HepG2 (cell line): ENCODE measurements around the gene ANKFY1. TPM values are rescaled to one million over a fixed set of nuclear protein-coding genes. Genes with fewer than 3 reads are reported as not detected.

Source experiments
- DMAP1 ChIP-seq: IDR thresholded peaks from 2 replicates; pipeline ENCODE4 v1.6.1; 2016
- EZH2 ChIP-seq: conservative IDR thresholded peaks from 2 replicates; pipeline ENCODE4 v1.6.1; 2012; ENCODE audit warnings: mild to moderate bottlenecking, low read depth, low read length, moderate library complexity
- FOXA3 ChIP-seq: IDR thresholded peaks from 2 replicates; pipeline ENCODE4 v1.6.1; 2016; ENCODE audit warnings: missing genetic modification reagents, missing compliant biosample characterization
- HNF4G ChIP-seq, 2 experiments: sonication (generic) in 1 of 2; formaldehyde crosslinking in 1 of 2; IDR thresholded peaks; 2 replicates each; pipeline versions ENCODE4 v1.4.0 to v1.6.1; 2011 to 2020; ENCODE audit warnings: borderline replicate concordance in 2 of 2, low read depth in 2 of 2, mild to moderate bottlenecking in 2 of 2, low read length in 1 of 2, missing genetic modification reagents in 1 of 2, moderate library complexity in 1 of 2
- IRF2 ChIP-seq: IDR thresholded peaks from 2 replicates; pipeline ENCODE4 v1.6.1; 2018; ENCODE audit warnings: missing genetic modification reagents, missing compliant biosample characterization
- JUNB ChIP-seq: sonication (generic); formaldehyde crosslinking; IDR thresholded peaks from 2 replicates; pipeline ENCODE4 v1.8.0; 2022; ENCODE audit warnings: missing genetic modification reagents, mild to moderate bottlenecking, borderline replicate concordance
- KLF15 ChIP-seq: sonication (generic); formaldehyde crosslinking; IDR thresholded peaks from 2 replicates; pipeline ENCODE4 v1.8.1; 2023; ENCODE audit warnings: borderline replicate concordance, mild to moderate bottlenecking, inconsistent platforms, missing genetic modification reagents, mixed read lengths
- NBN ChIP-seq: fragments of 450-650 bp; conservative IDR thresholded peaks from 2 replicates; pipeline ENCODE4 v1.6.1; 2017
- POLR2A ChIP-seq, 2 experiments: IDR thresholded peaks; 2 replicates each; pipeline ENCODE4 v1.6.1; 2011; ENCODE audit warnings: low read depth in 2 of 2, low read length in 2 of 2, mild to moderate bottlenecking in 1 of 2, moderate library complexity in 1 of 2; ENCODE audit not compliant: insufficient read depth in 1 of 2
- PPARG ChIP-seq: conservative IDR thresholded peaks from 2 replicates; pipeline ENCODE4 v1.6.1; 2016; ENCODE audit warnings: missing biosample characterization, missing genetic modification reagents
- ZC3H4 ChIP-seq: sonication (generic); formaldehyde crosslinking; IDR thresholded peaks from 2 replicates; pipeline ENCODE4 v1.4.0; 2020; ENCODE audit warnings: missing genetic modification reagents, borderline replicate concordance
- ZNF24 ChIP-seq: fragments of 450-650 bp; IDR thresholded peaks from 2 replicates; pipeline ENCODE4 v1.6.1; 2017; ENCODE audit warnings: antibody characterized with exemption, mild to moderate bottlenecking
- ZNF383 ChIP-seq: sonication (generic); formaldehyde crosslinking; IDR thresholded peaks from 2 replicates; pipeline ENCODE4 v1.4.0; 2020; ENCODE audit warnings: missing genetic modification reagents, mild to moderate bottlenecking, borderline replicate concordance
- ZNF446 ChIP-seq: sonication (generic); formaldehyde crosslinking; IDR thresholded peaks from 2 replicates; pipeline ENCODE4 v1.5.0; 2020; ENCODE audit warnings: mild to moderate bottlenecking, missing genetic modification reagents
- ZNF562 ChIP-seq: sonication (generic); formaldehyde crosslinking; IDR thresholded peaks from 2 replicates; pipeline ENCODE4 v1.8.0; 2022; ENCODE audit warnings: missing genetic modification reagents, borderline replicate concordance
- ZNF614 ChIP-seq: IDR thresholded peaks from 2 replicates; pipeline ENCODE4 v1.6.1; 2018; ENCODE audit warnings: missing biosample characterization, missing genetic modification reagents, inconsistent platforms, borderline replicate concordance
- polyA plus RNA-seq, 8 experiments: library from polyadenylated mRNA; depleted of rRNA in 3 of 8; stranded (reverse) in 7 of 8; unstranded in 1 of 8; fragments of >200 nt; fragmentation: Illumina TruSeq in 4 of 8; extraction: Trizol in 4 of 8; gene quantifications; 2 replicates each; pipeline versions ENCODE4 v1.2.1 to v1.2.3, GENCODE V29; 2011 to 2016; ENCODE audit warnings: low read depth in 4 of 8, missing spikeins in 1 of 8, mixed read lengths in 1 of 8; ENCODE audit not compliant: insufficient read depth in 1 of 8
- total RNA-seq, 5 experiments: library from RNA; depleted of rRNA; stranded (reverse); fragments of >200 nt; fragmentation: Illumina TruSeq; extraction: Trizol; gene quantifications; 2 replicates each; pipeline ENCODE4 v1.2.3, GENCODE V29; 2016; ENCODE audit warnings: low read depth in 1 of 5
- TF ChIP-seq, protein P1 (sequence below): sonication (generic); formaldehyde crosslinking; IDR thresholded peaks from 2 replicates; pipeline ENCODE4 v1.4.0; 2020; ENCODE audit warnings: missing genetic modification reagents
- TF ChIP-seq, protein P2 (sequence below): sonication (generic); formaldehyde crosslinking; IDR thresholded peaks from 2 replicates; pipeline ENCODE4 v1.5.0; 2020; ENCODE audit warnings: missing genetic modification reagents
- TF ChIP-seq, protein P3 (sequence below): IDR thresholded peaks from 2 replicates; pipeline ENCODE4 v1.6.1; 2018; ENCODE audit warnings: missing genetic modification reagents

The ANKFY1 gene
- total and polyA plus RNA-seq, 2 of the 13 experiments (the other 11 are each of a cell fraction or from before 2014, with no cell fraction given) = 11.9 to 16.8 TPM

DNA sequence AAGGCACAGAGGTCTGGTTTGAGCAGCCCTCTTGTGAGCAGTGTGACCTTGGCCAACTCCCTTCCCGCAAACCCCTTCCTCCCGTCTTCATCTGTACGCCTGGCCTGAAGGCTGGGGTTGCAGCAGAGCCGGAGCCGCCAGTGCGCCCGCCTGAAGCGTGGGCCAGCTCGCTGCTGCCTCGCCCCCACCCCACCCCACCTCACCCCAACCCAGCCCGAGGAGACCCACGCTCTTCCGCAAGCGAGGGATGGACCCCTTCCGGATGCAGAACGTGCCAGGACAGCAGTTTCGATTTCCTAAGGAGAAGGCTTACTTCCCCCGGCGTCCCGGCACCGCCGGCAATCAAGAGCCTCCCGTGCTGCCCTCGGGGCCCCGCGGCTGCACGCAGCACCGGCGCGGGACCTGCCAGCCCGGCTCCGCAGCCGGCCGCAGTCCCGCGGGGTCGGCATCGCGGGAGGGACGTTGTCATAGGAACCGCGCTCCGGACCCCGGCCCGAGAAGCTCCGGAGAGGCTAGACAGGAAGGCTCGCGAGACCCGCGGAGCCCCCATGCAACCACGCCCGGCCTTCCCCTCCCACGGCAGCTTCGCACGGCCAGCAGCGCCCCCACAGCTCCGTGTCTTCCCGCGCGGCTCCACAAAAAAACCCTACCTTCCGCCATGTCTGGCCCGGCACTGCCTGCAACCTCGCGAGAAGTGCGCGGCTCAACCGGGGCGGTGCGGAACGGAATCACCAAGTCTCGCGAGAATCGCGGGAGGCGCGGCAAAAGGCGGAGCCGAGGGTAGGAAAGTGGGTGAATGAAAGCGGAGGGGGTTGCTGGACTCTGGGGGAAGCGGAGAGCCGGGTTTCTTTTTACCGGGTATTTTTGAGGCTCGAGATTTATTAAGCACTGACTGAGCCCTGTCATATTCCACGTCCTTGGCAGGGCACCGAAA lies at the start of gene ANKFY1 (continued):
- TF ChIP-seq NBN = no peak
- TF ChIP-seq POLR2A (IDR thresholded peaks at IDR 0.05; ENCODE audit: insufficient read depth in 1 of 2, low read depth in 2 of 2, low read length in 2 of 2) = peak; percentile 71 to 77
- TF ChIP-seq ZNF562 (CRISPR knock-in tag) = no peak
- no peak for TF ChIP-seq PPARG
- no peak for TF ChIP-seq ZNF383 (CRISPR knock-in tag)
- TF ChIP-seq ZNF24 = no peak
- TF ChIP-seq JUNB = no peak
- peak; percentile 70; the same call in 1 of the 2 replicates for TF ChIP-seq DMAP1 (CRISPR knock-in tag)
- TF ChIP-seq, protein P1, sequence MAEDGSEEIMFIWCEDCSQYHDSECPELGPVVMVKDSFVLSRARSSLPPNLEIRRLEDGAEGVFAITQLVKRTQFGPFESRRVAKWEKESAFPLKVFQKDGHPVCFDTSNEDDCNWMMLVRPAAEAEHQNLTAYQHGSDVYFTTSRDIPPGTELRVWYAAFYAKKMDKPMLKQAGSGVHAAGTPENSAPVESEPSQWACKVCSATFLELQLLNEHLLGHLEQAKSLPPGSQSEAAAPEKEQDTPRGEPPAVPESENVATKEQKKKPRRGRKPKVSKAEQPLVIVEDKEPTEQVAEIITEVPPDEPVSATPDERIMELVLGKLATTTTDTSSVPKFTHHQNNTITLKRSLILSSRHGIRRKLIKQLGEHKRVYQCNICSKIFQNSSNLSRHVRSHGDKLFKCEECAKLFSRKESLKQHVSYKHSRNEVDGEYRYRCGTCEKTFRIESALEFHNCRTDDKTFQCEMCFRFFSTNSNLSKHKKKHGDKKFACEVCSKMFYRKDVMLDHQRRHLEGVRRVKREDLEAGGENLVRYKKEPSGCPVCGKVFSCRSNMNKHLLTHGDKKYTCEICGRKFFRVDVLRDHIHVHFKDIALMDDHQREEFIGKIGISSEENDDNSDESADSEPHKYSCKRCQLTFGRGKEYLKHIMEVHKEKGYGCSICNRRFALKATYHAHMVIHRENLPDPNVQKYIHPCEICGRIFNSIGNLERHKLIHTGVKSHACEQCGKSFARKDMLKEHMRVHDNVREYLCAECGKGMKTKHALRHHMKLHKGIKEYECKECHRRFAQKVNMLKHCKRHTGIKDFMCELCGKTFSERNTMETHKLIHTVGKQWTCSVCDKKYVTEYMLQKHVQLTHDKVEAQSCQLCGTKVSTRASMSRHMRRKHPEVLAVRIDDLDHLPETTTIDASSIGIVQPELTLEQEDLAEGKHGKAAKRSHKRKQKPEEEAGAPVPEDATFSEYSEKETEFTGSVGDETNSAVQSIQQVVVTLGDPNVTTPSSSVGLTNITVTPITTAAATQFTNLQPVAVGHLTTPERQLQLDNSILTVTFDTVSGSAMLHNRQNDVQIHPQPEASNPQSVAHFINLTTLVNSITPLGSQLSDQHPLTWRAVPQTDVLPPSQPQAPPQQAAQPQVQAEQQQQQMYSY = 0 out of 2 replicates have a peak, but pooled peaks have one; percentile 50
- TF ChIP-seq ZC3H4 (CRISPR knock-in tag) = no peak
- peak; percentile 70; the same call in 1 of the 2 replicates for TF ChIP-seq IRF2
- no peak for TF ChIP-seq ZNF446 (CRISPR knock-in tag)
- TF ChIP-seq EZH2 = no peak
- TF ChIP-seq KLF15 (CRISPR knock-in tag) = peak; percentile 64; the same call in 1 of the 2 replicates
- TF ChIP-seq, protein P2, sequence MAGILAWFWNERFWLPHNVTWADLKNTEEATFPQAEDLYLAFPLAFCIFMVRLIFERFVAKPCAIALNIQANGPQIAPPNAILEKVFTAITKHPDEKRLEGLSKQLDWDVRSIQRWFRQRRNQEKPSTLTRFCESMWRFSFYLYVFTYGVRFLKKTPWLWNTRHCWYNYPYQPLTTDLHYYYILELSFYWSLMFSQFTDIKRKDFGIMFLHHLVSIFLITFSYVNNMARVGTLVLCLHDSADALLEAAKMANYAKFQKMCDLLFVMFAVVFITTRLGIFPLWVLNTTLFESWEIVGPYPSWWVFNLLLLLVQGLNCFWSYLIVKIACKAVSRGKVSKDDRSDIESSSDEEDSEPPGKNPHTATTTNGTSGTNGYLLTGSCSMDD (CRISPR knock-in tag) = no peak
- no peak; the same call in 1 of the 2 replicates for TF ChIP-seq HNF4G (IDR thresholded peaks at IDR 0.05; ENCODE audit: borderline replicate concordance, low read depth, low read length)
- no peak; the same call in 1 of the 2 replicates for TF ChIP-seq HNF4G (CRISPR knock-in tag; IDR thresholded peaks at IDR 0.05; ENCODE audit: borderline replicate concordance, low read depth)
- TF ChIP-seq, protein P3, sequence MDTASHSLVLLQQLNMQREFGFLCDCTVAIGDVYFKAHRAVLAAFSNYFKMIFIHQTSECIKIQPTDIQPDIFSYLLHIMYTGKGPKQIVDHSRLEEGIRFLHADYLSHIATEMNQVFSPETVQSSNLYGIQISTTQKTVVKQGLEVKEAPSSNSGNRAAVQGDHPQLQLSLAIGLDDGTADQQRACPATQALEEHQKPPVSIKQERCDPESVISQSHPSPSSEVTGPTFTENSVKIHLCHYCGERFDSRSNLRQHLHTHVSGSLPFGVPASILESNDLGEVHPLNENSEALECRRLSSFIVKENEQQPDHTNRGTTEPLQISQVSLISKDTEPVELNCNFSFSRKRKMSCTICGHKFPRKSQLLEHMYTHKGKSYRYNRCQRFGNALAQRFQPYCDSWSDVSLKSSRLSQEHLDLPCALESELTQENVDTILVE (CRISPR knock-in tag) = no peak
- TF ChIP-seq ZNF614 (CRISPR knock-in tag) = no peak
- TF ChIP-seq FOXA3 (CRISPR knock-in tag) = peak; percentile 59
